Activated T-cell treated with anti-CD3 and anti-CD28 coated beads, Interleukin-2, amount 50 U/mL, for 72 hours (primary cell): ENCODE data around the gene SPRY1. TPM values are rescaled to one million over a fixed set of nuclear protein-coding genes. Genes with fewer than 3 reads are reported as not detected.
A peak's percentile ranks its signal among the peaks of the same experiment; 100 is the strongest.

Source experiments
- ATAC-seq, 2 donors: fragments of 150-1000 bp; cut with Tn5 transposase; replicated peaks in 1 of 2; 2 replicates each; pipeline ENCODE4 v1.10.0; 2021; ENCODE audit warnings: moderate library complexity in 2 of 2, mild to moderate bottlenecking in 1 of 2
- DNase-seq, 2 donors: peaks; one replicate each; pipeline ENCODE4 v3.0.0; 2021 to 2022; ENCODE audit warnings: mixed read lengths in 1 of 2
- H3K27ac Mint-ChIP-seq: one replicate; pipeline ENCODE4 v1.8.0; 2022; ENCODE audit warnings: mild to moderate bottlenecking, moderate library complexity, mixed read lengths
- H3K27me3 Mint-ChIP-seq: one replicate; pipeline ENCODE4 v1.8.0; 2022; ENCODE audit warnings: low read depth, mixed read lengths
- H3K36me3 Mint-ChIP-seq, 2 donors: one replicate each; pipeline ENCODE4 v1.8.0; 2022; ENCODE audit warnings: mixed read lengths in 2 of 2, mild to moderate bottlenecking in 1 of 2; ENCODE audit not compliant: insufficient read depth in 2 of 2
- H3K4me1 Mint-ChIP-seq: one replicate; pipeline ENCODE4 v1.8.0; 2022; ENCODE audit warnings: low read depth, mixed read lengths
- H3K4me3 Mint-ChIP-seq, 2 donors: one replicate each; pipeline ENCODE4 v1.8.0; 2022; ENCODE audit warnings: mild to moderate bottlenecking in 2 of 2, mixed read lengths in 2 of 2, moderate library complexity in 2 of 2
- H3K9me3 Mint-ChIP-seq, 2 donors: one replicate each; pipeline ENCODE4 v1.8.0; 2022; ENCODE audit warnings: mixed read lengths in 2 of 2
- total RNA-seq, 2 donors: library from RNA; stranded (reverse); gene quantifications; one replicate each; pipeline ENCODE4 v1.2.3, GENCODE V29; 2022

Gene SPRY1
- total RNA-seq, 2 donors from 2014 or later: 39.8 to 58.1 TPM

GRCh38 chr4:123421227-123421936 is 24.8 kb downstream of the SPRY1 start:
- H3K27ac Mint-ChIP-seq: peak overlapping the region; percentile 99
- DNase-seq (no peak), ATAC-seq (peak; percentile 6 to 10)
- peaks cover 0 to 7% of the 10 kb centered on the region in 2 donors for H3K36me3 Mint-ChIP-seq
- no peaks in the 10 kb centered on the region for H3K9me3 Mint-ChIP-seq
- H3K4me3 Mint-ChIP-seq: peak overlapping the region; percentile 83 to 95
- no peaks in the 10 kb centered on the region for H3K27me3 Mint-ChIP-seq
- peaks cover 78% of the 10 kb centered on the region for H3K4me1 Mint-ChIP-seq

DNA sequence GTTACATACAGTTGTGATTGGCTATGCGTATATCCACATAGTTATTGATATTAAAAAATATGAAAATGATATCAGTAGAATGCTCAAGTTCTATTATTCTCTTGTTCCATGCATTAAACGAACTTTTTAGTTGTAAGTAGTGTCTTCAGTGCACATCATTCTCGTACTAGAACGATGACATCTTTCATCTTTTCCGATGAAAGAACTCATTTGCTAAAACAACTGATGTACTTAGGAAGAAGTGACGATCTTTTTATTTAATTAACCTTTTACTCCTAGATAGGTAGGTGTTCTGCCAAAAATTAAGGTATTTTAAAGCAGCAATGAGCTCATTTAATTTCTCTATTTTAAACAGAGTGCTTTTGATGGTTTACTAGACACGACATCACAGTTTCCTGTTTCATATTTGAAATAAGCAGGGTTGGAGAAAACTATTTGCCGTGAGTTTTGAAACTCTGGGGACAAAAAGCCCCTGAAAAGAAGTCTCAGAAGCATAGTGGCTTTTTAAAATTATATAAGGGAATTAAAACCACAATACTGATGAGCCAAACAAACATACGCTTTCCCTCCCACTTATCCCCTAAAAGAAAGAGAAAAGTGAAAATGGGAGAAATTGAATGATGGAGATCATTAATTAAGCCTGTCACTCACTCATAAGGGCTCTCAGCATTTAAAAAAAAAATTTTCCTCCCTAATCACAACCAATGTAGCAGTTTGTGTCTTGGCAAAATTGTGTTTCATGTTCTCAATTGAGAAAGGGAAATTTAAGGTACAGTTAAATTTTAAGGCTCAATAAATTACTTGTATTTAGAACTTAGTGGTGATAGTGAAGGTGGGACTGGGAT is 25.6 kb downstream of the SPRY1 start:
- peaks cover 71% of the 10 kb centered on the region for H3K4me1 Mint-ChIP-seq
- peaks cover 2 to 3% of the 10 kb centered on the region in 2 donors for H3K9me3 Mint-ChIP-seq
- H3K36me3 Mint-ChIP-seq: peaks cover 0 to 10% of the 10 kb centered on the region in 2 donors
- H3K4me3 Mint-ChIP-seq: peak overlapping the region; percentile 83 to 95
- H3K27ac Mint-ChIP-seq: peak overlapping the region; percentile 99
- H3K27me3 Mint-ChIP-seq: no peaks in the 10 kb centered on the region
- peak; percentile 43 to 51 for ATAC-seq
- DNase-seq: no peak

DNA sequence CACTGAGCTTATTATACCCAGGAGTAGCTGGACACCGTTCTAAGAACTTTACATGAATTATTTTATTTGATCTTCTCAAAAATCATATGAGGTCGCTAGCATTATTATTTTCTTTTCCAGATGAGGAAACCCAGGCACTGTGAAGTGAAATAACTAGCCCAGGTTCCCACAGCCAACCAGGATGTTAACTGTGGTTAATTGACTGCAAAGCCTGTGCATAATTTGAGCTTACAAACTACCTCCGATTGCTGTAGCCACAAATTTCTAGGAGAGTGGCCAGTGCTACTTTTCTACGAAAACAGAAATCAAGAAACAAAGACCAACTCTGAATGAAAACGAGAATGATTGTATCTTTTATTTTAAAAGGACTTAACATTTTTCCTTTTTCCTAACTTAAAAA is 27.2 kb downstream of the SPRY1 start:
- H3K4me1 Mint-ChIP-seq: peaks cover 54% of the 10 kb centered on the region
- no peaks in the 10 kb centered on the region for H3K27me3 Mint-ChIP-seq
- DNase-seq (no peak), ATAC-seq (no peak)
- H3K9me3 Mint-ChIP-seq: peaks cover 4 to 7% of the 10 kb centered on the region in 2 donors
- H3K4me3 Mint-ChIP-seq: peak overlapping the region; percentile 80 to 83
- H3K36me3 Mint-ChIP-seq: peaks cover 4 to 23% of the 10 kb centered on the region in 2 donors
- peak overlapping the region; percentile 91 for H3K27ac Mint-ChIP-seq

- Mint-ChIP-seq H3K36me3 (peaks cover 4 to 30% of the 10 kb centered on the region in 2 donors), H3K27me3 (no peaks in the 10 kb centered on the region), H3K4me1 (peaks cover 31% of the 10 kb centered on the region), H3K9me3 (peaks cover 4 to 8% of the 10 kb centered on the region in 2 donors), H3K27ac (no peak overlapping the region), H3K4me3 (no peak overlapping the region)
- no peak for ATAC-seq
- no peak for DNase-seq
Observed at GRCh38 chr4:123427951-123428350, 31.4 kb downstream of the SPRY1 start.

DNA sequence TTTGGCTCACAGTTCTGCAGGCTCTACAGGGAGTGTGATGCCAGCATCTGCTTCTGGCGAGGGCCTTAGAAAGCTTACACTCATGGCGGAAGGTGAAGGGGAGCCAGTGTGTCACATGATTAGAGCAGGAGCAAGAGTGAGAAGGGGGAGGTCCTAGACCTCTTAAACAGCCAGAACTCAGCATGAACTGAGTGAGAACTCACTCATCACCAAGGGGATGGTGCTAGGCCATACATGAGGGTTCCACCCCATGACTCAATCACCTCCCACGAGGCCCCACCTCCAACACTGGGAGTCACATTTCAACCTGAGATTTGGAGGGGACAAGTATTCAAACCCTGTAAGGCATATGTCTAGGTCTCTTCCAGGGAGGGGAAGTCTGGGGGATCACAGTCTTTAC is 33.4 kb downstream of the SPRY1 start:
- ATAC-seq: peak; percentile 97 to 99
- peaks cover 4 to 8% of the 10 kb centered on the region in 2 donors for H3K9me3 Mint-ChIP-seq
- H3K4me3 Mint-ChIP-seq: no peak overlapping the region
- DNase-seq: peak; percentile 28 to 56
- peaks cover 18% of the 10 kb centered on the region for H3K4me1 Mint-ChIP-seq
- peaks cover 4 to 30% of the 10 kb centered on the region in 2 donors for H3K36me3 Mint-ChIP-seq
- H3K27me3 Mint-ChIP-seq: no peaks in the 10 kb centered on the region
- no peak overlapping the region for H3K27ac Mint-ChIP-seq

DNA sequence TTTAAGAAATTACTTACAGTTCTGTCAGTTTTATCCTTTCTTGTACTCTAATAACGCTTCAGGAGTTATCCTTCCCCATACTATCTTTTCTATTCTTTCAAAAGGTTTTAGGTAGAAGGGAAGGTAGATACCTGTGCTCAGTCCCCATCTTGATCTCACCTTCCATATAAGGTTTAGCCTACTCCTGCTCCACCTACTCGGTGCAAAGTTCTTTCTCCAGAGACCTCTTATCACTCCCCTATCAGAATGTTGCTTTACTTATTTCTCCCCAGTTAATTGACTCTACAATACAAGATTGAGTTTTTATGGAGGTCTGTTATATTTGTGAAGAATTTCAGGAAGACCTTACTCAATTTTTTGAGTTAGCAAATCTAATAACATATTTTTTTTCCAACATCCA is 33.9 kb downstream of the SPRY1 start:
- ATAC-seq: no peak
- Mint-ChIP-seq H3K9me3 (peaks cover 4 to 8% of the 10 kb centered on the region in 2 donors), H3K36me3 (peaks cover 4 to 27% of the 10 kb centered on the region in 2 donors), H3K27ac (no peak overlapping the region), H3K4me1 (peaks cover 18% of the 10 kb centered on the region), H3K4me3 (no peak overlapping the region), H3K27me3 (no peaks in the 10 kb centered on the region)
- no peak for DNase-seq

- no peak overlapping the region for H3K27ac Mint-ChIP-seq
- no peak for DNase-seq
- peaks cover 18% of the 10 kb centered on the region for H3K4me1 Mint-ChIP-seq
- peaks cover 0 to 7% of the 10 kb centered on the region in 2 donors for H3K36me3 Mint-ChIP-seq
- no peak overlapping the region for H3K4me3 Mint-ChIP-seq
- peaks cover 0 to 1% of the 10 kb centered on the region in 2 donors for H3K9me3 Mint-ChIP-seq
- no peaks in the 10 kb centered on the region for H3K27me3 Mint-ChIP-seq
- no peak for ATAC-seq
Observed at GRCh38 chr4:123433573-123433972, 37.0 kb downstream of the SPRY1 start.

DNA sequence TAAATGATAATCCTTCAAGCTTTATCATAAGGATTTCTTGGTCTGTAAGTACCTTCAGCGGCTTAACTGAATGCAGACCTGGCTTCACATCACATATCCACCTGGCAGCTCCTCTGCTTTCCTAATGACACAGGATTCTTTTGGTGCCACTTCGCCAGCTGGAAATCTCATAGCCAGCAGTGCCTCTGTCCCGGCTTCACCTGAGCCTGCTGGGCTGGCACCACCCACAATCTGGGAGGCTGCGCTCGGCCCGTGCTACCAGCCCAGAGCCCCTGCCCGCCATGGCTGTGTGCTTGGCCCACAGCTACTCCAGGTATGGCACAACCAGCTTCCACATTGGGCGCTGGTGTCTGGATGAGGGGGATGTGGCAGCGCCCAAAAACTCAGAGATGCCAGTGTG is 37.4 kb downstream of the SPRY1 start:
- no peak for DNase-seq

GRCh38 chr4:123435246-123436113 is 38.9 kb downstream of the SPRY1 start:
- Mint-ChIP-seq H3K27ac (no peak overlapping the region), H3K27me3 (no peaks in the 10 kb centered on the region), H3K9me3 (no peaks in the 10 kb centered on the region), H3K36me3 (no peaks in the 10 kb centered on the region), H3K4me1 (peaks cover 2% of the 10 kb centered on the region), H3K4me3 (no peak overlapping the region)
- ATAC-seq (no peak), DNase-seq (no peak)

More for the DNA sequence above, 37.4 kb downstream of the SPRY1 start:
- peaks cover 0 to 6% of the 10 kb centered on the region in 2 donors for H3K36me3 Mint-ChIP-seq
- H3K27me3 Mint-ChIP-seq: no peaks in the 10 kb centered on the region
- peaks cover 17% of the 10 kb centered on the region for H3K4me1 Mint-ChIP-seq
- no peak overlapping the region for H3K4me3 Mint-ChIP-seq
- no peak overlapping the region for H3K27ac Mint-ChIP-seq
- H3K9me3 Mint-ChIP-seq: peaks cover 0 to 1% of the 10 kb centered on the region in 2 donors
- ATAC-seq: no peak

GRCh38 chr4:123438031-123438430 is 41.4 kb downstream of the SPRY1 start:
- Mint-ChIP-seq H3K27ac (no peak overlapping the region), H3K4me1 (peaks cover 3% of the 10 kb centered on the region), H3K4me3 (no peak overlapping the region), H3K27me3 (no peaks in the 10 kb centered on the region), H3K9me3 (no peaks in the 10 kb centered on the region), H3K36me3 (no peaks in the 10 kb centered on the region)
- ATAC-seq (no peak), DNase-seq (no peak)

DNA sequence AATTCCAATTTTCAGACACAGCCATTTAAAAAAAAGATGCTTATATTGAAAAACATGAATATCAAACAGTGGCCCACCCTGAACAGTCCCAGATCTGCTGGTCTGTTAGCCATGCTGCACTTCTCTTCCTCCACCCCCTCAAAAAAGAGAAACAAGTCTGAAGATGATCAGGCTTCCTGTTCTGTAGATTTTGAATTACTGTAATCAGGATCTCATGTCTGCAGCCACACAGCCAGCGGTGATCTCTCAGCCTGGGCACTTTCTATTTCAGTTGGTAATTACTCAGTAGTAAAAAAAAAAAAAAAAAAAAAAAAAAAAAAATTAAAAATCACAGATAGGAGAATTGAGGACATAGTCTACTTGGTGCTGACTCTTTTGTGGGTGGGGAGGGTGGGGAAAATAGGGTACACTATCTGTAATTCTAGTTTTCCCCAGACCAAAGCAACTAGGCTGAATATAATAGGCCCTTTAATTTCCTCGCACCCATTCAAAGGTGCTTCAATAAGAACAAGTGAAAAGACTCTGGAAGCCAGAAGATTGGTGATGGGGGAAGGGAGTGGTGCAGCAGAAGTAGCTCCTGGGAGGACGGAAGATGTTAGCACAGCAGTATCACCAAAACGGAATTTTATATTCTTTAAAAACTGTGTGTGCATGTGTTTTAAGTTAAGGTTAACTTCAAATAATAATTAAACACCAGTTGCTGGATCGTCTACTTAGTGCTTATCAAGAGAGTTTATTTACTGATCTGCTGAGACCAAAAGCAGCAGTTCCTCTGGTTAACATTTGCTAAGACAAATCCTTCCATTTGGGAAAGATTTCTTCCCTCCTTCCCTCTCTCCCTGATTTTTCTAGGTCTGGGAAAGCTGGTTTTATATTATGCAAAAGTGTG is 47.0 kb downstream of the SPRY1 start:
- Mint-ChIP-seq H3K27me3 (no peaks in the 10 kb centered on the region), H3K9me3 (no peaks in the 10 kb centered on the region), H3K36me3 (no peaks in the 10 kb centered on the region), H3K4me3 (peak overlapping the region; percentile 82 to 86), H3K27ac (peak overlapping the region; percentile 85), H3K4me1 (peaks cover 39% of the 10 kb centered on the region)
- ATAC-seq (peak; percentile 83 to 88), DNase-seq (peak; percentile 31 to 64)

GRCh38 chr4:123444290-123444731 is 47.7 kb downstream of the SPRY1 start:
- H3K4me3 Mint-ChIP-seq: peak overlapping the region; percentile 82 to 86
- H3K27me3 Mint-ChIP-seq: no peaks in the 10 kb centered on the region
- H3K36me3 Mint-ChIP-seq: no peaks in the 10 kb centered on the region
- DNase-seq (peak; percentile 42 to 49), ATAC-seq (peak; percentile 71 to 81)
- H3K9me3 Mint-ChIP-seq: peaks cover 0 to 1% of the 10 kb centered on the region in 2 donors
- H3K4me1 Mint-ChIP-seq: peaks cover 42% of the 10 kb centered on the region
- H3K27ac Mint-ChIP-seq: peak overlapping the region; percentile 85
